ENCODE results near the gene MS4A15.

Gene MS4A15

DNA sequence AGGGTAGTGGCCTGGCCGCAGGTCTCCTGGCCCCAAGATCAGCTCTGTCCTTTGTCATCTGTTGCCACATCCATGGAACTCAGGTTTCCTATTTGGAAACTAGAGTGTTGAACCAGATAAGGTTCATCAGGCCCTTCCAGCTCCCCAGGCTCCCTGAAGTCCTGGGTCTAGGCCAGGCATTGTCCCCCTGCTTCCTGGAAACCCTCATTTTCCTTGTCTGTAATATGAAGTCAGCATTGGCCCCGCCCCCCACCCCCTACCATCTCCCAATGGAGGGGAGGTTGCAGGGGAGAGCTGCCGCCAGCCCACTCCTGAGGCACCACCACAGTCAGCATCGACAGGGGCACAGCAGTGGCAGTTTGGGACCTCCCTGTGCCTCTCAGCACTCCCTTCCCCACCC, 19.5 kb downstream of the MS4A15 start:
- FAIRE-seq (no peak), DNase-seq (ENCODE audit: insufficient read length, low spot score) (no peak)
- TF ChIP-seq, protein P1, sequence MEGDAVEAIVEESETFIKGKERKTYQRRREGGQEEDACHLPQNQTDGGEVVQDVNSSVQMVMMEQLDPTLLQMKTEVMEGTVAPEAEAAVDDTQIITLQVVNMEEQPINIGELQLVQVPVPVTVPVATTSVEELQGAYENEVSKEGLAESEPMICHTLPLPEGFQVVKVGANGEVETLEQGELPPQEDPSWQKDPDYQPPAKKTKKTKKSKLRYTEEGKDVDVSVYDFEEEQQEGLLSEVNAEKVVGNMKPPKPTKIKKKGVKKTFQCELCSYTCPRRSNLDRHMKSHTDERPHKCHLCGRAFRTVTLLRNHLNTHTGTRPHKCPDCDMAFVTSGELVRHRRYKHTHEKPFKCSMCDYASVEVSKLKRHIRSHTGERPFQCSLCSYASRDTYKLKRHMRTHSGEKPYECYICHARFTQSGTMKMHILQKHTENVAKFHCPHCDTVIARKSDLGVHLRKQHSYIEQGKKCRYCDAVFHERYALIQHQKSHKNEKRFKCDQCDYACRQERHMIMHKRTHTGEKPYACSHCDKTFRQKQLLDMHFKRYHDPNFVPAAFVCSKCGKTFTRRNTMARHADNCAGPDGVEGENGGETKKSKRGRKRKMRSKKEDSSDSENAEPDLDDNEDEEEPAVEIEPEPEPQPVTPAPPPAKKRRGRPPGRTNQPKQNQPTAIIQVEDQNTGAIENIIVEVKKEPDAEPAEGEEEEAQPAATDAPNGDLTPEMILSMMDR (IDR thresholded peaks at IDR 0.05; ENCODE audit: insufficient read depth, missing control alignments): no peak

DNA sequence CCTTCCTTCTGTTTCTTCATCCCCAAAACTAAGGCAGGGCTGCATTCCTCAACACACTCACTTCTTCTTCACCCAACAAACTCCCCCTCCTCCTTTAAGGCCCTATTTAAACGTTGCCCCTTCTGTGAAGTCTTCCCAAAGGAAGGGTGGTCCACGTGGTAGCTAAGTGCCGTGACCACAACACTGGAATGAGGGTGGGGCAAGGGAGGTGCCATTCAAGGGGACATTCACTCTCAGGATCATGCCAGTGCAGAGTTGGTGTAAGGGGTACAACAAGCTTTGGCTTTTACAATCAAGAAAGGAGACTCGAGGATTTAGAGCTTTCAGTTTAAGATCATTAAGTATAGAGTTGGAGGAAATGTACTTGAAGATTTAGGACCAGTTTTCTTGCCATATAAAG, 20.4 kb downstream of the MS4A15 start:
- DNase-seq (ENCODE audit: insufficient read length, low spot score) (no peak), FAIRE-seq (no peak)
- TF ChIP-seq, protein P1 (IDR thresholded peaks at IDR 0.05; ENCODE audit: insufficient read depth, missing control alignments): no peak

DNA sequence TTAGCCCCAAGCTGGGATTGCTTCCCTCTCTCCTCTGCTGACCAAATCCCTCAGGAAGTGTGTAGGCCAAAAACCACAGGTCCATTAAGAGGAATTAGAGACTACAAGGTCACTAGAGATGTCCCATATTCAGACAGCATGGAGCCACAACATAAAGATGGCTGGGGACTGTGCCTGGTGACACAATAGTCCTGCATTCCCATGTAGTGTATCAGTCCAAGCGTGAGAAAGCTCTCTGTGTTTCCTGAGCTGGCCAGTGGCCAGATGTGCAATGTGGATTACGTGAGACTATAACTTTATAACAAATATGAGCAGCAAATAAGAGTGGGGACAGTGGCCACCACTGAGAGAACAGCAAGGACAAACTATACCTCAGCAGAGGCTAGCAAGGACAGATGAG, 20.9 kb downstream of the MS4A15 start:
- TF ChIP-seq, protein P1 (IDR thresholded peaks at IDR 0.05; ENCODE audit: insufficient read depth, missing control alignments): no peak
- no peak for FAIRE-seq
- DNase-seq (ENCODE audit: insufficient read length, low spot score): no peak

DNA sequence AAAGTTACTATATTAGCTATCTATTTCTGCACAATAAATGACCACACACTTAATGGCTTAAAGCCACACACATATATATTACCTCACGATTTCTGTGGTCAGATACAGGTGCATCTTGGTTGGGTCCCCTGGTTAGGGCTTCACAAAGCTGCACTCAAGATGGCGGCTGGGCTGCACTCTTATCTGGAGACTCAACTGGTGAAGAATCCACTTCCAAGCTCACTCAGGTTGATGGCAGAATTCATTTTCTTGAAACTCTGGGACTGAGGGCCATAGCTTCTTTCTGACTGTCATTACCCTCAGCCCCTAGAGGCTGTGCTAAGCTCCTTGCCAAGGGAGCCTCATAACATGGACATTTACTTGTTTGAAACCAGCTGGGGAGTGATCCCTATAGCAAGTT, 23.4 kb downstream of the MS4A15 start:
- DNase-seq (ENCODE audit: insufficient read length, low spot score): no peak
- TF ChIP-seq, protein P1 (IDR thresholded peaks at IDR 0.05; ENCODE audit: insufficient read depth, missing control alignments): no peak
- no peak for FAIRE-seq

DNA sequence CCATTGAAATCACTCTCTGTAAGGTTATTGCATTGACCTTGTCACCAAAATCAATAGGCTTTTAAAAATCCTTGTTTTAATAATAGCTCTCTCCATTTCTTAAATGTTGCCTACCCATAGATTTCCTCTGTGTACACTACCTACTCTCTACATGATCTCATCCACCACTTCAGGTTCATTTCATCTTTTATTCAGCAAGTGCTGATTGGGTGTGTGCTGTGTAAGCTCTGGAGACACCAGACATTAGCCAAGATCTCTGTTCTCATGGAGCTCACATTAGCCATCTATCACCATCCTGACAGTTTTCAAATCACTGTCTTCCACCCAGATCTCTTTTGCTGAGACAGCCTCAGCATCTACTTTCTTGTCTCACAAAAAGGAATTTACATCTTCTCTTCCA, 24.1 kb downstream of the MS4A15 start:
- TF ChIP-seq, protein P1 (IDR thresholded peaks at IDR 0.05; ENCODE audit: insufficient read depth, missing control alignments): no peak
- DNase-seq (ENCODE audit: insufficient read length, low spot score) (no peak), FAIRE-seq (no peak)

DNA sequence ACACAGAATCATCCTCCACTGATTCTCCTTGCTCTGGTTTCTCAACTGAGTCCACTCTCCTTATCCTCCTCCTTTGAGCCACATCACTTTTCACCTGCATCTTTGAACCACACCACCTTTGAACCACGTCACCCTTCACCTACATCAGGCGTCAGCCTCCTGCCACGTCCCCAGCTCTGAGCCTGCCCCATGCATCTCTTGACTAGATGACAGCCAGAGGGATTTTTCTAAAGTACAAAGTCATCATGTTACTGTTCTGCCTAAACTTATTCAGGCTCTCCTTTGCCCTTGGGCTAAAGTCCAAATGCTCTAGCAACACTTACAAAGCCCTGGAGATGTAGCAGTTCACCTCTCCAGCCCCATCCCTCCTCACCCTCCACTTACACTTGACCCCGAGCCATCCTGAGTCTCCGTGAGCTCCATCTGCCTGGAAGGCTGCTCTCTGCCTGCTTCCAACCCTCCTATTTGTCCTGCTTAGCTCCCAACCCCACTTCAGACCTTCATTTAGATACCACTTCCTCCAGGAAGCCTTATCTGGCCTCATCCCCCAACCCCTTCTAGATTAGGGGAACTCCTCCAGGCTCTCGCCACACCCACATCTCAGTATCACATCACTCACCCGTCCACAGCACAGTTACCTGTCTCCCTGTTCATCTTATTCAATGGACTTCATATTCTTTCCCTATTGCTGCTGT, 24.8 kb downstream of the MS4A15 start:
- DNase-seq (ENCODE audit: insufficient read length, low spot score) (no peak), FAIRE-seq (no peak)
- TF ChIP-seq, protein P1 (IDR thresholded peaks at IDR 0.05; ENCODE audit: insufficient read depth, missing control alignments): no peak

DNA sequence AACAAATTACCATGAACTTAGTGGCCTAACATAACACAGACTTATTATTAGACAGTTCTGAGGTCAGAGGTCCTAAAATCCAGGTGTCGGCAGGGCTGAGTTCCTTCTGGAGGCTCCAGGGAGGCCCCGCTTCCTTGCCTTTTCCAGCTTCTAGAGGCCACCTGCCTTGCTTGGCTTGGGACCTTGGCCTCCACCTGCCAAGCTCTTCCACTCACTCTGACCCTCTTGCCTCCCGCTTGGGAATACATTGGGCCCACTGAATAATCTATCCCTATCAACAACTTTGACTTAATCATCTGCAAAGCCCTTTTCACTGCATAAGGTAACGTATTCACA, 25.3 kb downstream of the MS4A15 start:
- FAIRE-seq (no peak), DNase-seq (ENCODE audit: insufficient read length, low spot score) (no peak)
- TF ChIP-seq, protein P1 (IDR thresholded peaks at IDR 0.05; ENCODE audit: insufficient read depth, missing control alignments): no peak
